H1 (cell line): Measurements from ENCODE around the gene CCDC38. TPM values are rescaled to one million over a fixed set of nuclear protein-coding genes. Genes with fewer than 3 reads are reported as not detected.

Experiments
- CHD1 ChIP-seq: IDR thresholded peaks from 2 replicates; pipeline ENCODE4 v1.6.1; 2012; ENCODE audit warnings: low read depth, low read length, improper control_type of control experiment
- CHD2 ChIP-seq: IDR thresholded peaks from 2 replicates; pipeline ENCODE4 v1.6.1; 2012; ENCODE audit warnings: low read length, improper control_type of control experiment
- NRF1 ChIP-seq: IDR thresholded peaks from 2 replicates; pipeline ENCODE4 v1.6.1; 2011; ENCODE audit warnings: mild to moderate bottlenecking, low read depth, low read length, improper control_type of control experiment
- SAP30 ChIP-seq: fragments of 300-600 bp; sonication (generic); IDR thresholded peaks from 2 replicates; pipeline ENCODE4 v1.7.1; 2012; ENCODE audit warnings: low read length, moderate library complexity, mild to moderate bottlenecking, inconsistent platforms; ENCODE audit not compliant: insufficient read depth, insufficient replicate concordance
- SUZ12 ChIP-seq: fragments of 200-600 bp; sonication (generic); IDR thresholded peaks from 2 replicates; pipeline ENCODE4 v1.6.1; 2012; ENCODE audit warnings: mild to moderate bottlenecking, inconsistent platforms, low read length, moderate library complexity, mixed read lengths
- TAF1 ChIP-seq: IDR thresholded peaks from 2 replicates; pipeline ENCODE4 v1.6.1; 2011; ENCODE audit warnings: mild to moderate bottlenecking, low read depth, low read length
- polyA plus RNA-seq, 7 experiments: library from polyadenylated mRNA; depleted of rRNA in 3 of 7; stranded (reverse) in 5 of 7; unstranded in 2 of 7; fragments of >200 nt in 5 of 7; fragments of 200-250 nt in 2 of 7; gene quantifications; 1 replicate in 5 of 7; 2 replicates in 1 of 7; 4 replicates in 1 of 7; pipeline versions ENCODE4 v1.2.1 to v1.2.3, GENCODE V29; 2011 to 2013; ENCODE audit warnings: missing spikeins in 2 of 7, mixed read lengths in 2 of 7
- total RNA-seq: library from RNA; stranded (reverse); fragmentation: NEBNext Ultra II Directional; extraction: Animal tissue kit (Norgen Biotek cat#: 25700); gene quantifications from 2 replicates; pipeline ENCODE4 v1.2.1, GENCODE V29; 2021
- TF ChIP-seq, protein P1 (sequence below): fragments of 300-600 bp; sonication (generic); IDR thresholded peaks from 2 replicates; pipeline ENCODE4 v1.7.1; 2012; ENCODE audit warnings: low read length, moderate library complexity, mild to moderate bottlenecking, inconsistent platforms; ENCODE audit not compliant: insufficient replicate concordance
- TF ChIP-seq, protein P2 (sequence below): IDR thresholded peaks from 2 replicates; pipeline ENCODE4 v1.6.1; 2012; ENCODE audit warnings: inconsistent platforms

Gene CCDC38
- total and polyA plus RNA-seq, 2 of the 8 experiments (the other 6 are each of a cell fraction or from before 2014, with no cell fraction given), result not detected

DNA sequence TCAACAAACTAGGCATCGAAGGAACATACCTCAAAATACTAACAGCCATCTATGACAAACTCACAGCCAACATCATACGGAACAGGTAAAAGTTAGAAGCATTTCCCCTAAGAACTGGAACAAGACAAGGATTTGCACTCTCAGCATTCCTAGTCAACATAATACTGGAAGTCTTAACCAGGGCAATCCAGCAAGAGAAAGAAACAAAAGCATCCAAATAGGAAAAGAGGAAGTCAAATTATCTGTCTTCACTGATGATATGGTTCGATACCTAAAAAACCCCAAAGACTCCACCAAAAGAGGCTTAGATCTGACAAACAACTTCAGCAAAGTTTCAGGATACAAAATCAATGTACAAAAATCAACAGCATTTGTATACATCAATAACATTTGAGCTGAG is 32.5 kb downstream of the CCDC38 start (continued):
- TF ChIP-seq, protein P1, sequence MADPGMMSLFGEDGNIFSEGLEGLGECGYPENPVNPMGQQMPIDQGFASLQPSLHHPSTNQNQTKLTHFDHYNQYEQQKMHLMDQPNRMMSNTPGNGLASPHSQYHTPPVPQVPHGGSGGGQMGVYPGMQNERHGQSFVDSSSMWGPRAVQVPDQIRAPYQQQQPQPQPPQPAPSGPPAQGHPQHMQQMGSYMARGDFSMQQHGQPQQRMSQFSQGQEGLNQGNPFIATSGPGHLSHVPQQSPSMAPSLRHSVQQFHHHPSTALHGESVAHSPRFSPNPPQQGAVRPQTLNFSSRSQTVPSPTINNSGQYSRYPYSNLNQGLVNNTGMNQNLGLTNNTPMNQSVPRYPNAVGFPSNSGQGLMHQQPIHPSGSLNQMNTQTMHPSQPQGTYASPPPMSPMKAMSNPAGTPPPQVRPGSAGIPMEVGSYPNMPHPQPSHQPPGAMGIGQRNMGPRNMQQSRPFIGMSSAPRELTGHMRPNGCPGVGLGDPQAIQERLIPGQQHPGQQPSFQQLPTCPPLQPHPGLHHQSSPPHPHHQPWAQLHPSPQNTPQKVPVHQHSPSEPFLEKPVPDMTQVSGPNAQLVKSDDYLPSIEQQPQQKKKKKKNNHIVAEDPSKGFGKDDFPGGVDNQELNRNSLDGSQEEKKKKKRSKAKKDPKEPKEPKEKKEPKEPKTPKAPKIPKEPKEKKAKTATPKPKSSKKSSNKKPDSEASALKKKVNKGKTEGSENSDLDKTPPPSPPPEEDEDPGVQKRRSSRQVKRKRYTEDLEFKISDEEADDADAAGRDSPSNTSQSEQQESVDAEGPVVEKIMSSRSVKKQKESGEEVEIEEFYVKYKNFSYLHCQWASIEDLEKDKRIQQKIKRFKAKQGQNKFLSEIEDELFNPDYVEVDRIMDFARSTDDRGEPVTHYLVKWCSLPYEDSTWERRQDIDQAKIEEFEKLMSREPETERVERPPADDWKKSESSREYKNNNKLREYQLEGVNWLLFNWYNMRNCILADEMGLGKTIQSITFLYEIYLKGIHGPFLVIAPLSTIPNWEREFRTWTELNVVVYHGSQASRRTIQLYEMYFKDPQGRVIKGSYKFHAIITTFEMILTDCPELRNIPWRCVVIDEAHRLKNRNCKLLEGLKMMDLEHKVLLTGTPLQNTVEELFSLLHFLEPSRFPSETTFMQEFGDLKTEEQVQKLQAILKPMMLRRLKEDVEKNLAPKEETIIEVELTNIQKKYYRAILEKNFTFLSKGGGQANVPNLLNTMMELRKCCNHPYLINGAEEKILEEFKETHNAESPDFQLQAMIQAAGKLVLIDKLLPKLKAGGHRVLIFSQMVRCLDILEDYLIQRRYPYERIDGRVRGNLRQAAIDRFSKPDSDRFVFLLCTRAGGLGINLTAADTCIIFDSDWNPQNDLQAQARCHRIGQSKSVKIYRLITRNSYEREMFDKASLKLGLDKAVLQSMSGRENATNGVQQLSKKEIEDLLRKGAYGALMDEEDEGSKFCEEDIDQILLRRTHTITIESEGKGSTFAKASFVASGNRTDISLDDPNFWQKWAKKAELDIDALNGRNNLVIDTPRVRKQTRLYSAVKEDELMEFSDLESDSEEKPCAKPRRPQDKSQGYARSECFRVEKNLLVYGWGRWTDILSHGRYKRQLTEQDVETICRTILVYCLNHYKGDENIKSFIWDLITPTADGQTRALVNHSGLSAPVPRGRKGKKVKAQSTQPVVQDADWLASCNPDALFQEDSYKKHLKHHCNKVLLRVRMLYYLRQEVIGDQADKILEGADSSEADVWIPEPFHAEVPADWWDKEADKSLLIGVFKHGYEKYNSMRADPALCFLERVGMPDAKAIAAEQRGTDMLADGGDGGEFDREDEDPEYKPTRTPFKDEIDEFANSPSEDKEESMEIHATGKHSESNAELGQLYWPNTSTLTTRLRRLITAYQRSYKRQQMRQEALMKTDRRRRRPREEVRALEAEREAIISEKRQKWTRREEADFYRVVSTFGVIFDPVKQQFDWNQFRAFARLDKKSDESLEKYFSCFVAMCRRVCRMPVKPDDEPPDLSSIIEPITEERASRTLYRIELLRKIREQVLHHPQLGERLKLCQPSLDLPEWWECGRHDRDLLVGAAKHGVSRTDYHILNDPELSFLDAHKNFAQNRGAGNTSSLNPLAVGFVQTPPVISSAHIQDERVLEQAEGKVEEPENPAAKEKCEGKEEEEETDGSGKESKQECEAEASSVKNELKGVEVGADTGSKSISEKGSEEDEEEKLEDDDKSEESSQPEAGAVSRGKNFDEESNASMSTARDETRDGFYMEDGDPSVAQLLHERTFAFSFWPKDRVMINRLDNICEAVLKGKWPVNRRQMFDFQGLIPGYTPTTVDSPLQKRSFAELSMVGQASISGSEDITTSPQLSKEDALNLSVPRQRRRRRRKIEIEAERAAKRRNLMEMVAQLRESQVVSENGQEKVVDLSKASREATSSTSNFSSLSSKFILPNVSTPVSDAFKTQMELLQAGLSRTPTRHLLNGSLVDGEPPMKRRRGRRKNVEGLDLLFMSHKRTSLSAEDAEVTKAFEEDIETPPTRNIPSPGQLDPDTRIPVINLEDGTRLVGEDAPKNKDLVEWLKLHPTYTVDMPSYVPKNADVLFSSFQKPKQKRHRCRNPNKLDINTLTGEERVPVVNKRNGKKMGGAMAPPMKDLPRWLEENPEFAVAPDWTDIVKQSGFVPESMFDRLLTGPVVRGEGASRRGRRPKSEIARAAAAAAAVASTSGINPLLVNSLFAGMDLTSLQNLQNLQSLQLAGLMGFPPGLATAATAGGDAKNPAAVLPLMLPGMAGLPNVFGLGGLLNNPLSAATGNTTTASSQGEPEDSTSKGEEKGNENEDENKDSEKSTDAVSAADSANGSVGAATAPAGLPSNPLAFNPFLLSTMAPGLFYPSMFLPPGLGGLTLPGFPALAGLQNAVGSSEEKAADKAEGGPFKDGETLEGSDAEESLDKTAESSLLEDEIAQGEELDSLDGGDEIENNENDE, result no peak
- TF ChIP-seq CHD1 (no peak), CHD2 (no peak), TAF1 (no peak), SUZ12 (no peak), NRF1 (no peak), SAP30 (no peak)
- TF ChIP-seq, protein P2, sequence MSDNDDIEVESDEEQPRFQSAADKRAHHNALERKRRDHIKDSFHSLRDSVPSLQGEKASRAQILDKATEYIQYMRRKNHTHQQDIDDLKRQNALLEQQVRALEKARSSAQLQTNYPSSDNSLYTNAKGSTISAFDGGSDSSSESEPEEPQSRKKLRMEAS, result no peak
